ENCODE data around the gene BMP3.
"Not testable (repeated sequence)": the region's sequence is repeated elsewhere in the genome, so short reads cannot be mapped to it uniquely, and the experiment has no call there.

Gene BMP3
- total RNA-seq: 0 reads per million in 2 donors

GRCh38 chr4:81030061-81030980, at the start of gene BMP3:
BMP3 (plus strand) TSS chr4:81030708; CDS start chr4:81031285, 577 bp downstream.
- no peak for DNase-seq

GRCh38 chr4:80986011-80986410, 44.5 kb upstream of the BMP3 start:
- DNase-seq: no peak

GRCh38 chr4:80989921-80990544, 40.5 kb upstream of the BMP3 start:
- DNase-seq: no peak

- no peak for DNase-seq
These were observed 39.7 kb upstream of the BMP3 start for GRCh38 chr4:80990851-80991250.

- no peak for DNase-seq
These were observed 30.6 kb upstream of the BMP3 start for GRCh38 chr4:80999943-81000342.

GRCh38 chr4:81003597-81004111, 26.9 kb upstream of the BMP3 start:
- DNase-seq: no peak

GRCh38 chr4:81007417-81007816, 23.1 kb upstream of the BMP3 start:
- no peak for DNase-seq

- DNase-seq: not testable (repeated sequence)
These were observed 13.9 kb upstream of the BMP3 start for GRCh38 chr4:81016566-81016965.

- DNase-seq: no peak
These were observed 11.5 kb upstream of the BMP3 start for GRCh38 chr4:81019006-81019405.

- DNase-seq: no peak
These were observed 9.2 kb upstream of the BMP3 start for GRCh38 chr4:81021142-81021944.

GRCh38 chr4:81021981-81022380, 8.5 kb upstream of the BMP3 start:
- no peak for DNase-seq

GRCh38 chr4:81023484-81023883, 7.0 kb upstream of the BMP3 start:
- DNase-seq: no peak

- DNase-seq: no peak
These were observed 678 bp downstream of the BMP3 start for GRCh38 chr4:81030981-81031791.

- no peak for DNase-seq
These were observed 1.5 kb downstream of the BMP3 start for GRCh38 chr4:81031796-81032551.

- DNase-seq: no peak
These were observed 2.5 kb downstream of the BMP3 start for GRCh38 chr4:81032771-81033684.

GRCh38 chr4:81038636-81039350, 8.3 kb downstream of the BMP3 start:
- no peak for DNase-seq

GRCh38 chr4:81039351-81039972, 9.0 kb downstream of the BMP3 start:
- no peak for DNase-seq

GRCh38 chr4:81040012-81040659, 9.6 kb downstream of the BMP3 start:
- no peak for DNase-seq

All from T-helper 9 cell (primary cell).